Measurements from ENCODE around the gene GMPS. TPM values are rescaled to one million over a fixed set of nuclear protein-coding genes. Genes with fewer than 3 reads are reported as not detected.
"Not testable (repeated sequence)": the region's sequence is repeated elsewhere in the genome, so short reads cannot be mapped to it uniquely, and the experiment has no call there.

GMPS gene
- total and polyA plus RNA-seq, 10 of the 15 experiments (the other 5 are each of a cell fraction or from before 2014, with no cell fraction given): 33.2 to 143 (median 79.0) TPM

GRCh38 chr3:155961044-155961443, 90.6 kb downstream of the GMPS start:
- DNase-seq (ENCODE audit: low read depth, low spot score); RAD21 ChIA-PET (ENCODE audit: unreplicated experiment); H3K27ac ChIP-seq (ENCODE audit: control insufficient read depth, insufficient read depth); H3K27me3 ChIP-seq (replicated peaks in 1 of 2; ENCODE audit: control insufficient read depth in 2 of 2, insufficient read depth in 2 of 2, low read length in 1 of 2); ATAC-seq; BruUV-seq (replicated peaks); FAIRE-seq; H2AFZ ChIP-seq (ENCODE audit: control insufficient read depth, low read depth, low read length); H4K20me1 ChIP-seq (ENCODE audit: control insufficient read depth, insufficient read depth); H3K79me2 ChIP-seq (ENCODE audit: control insufficient read depth, insufficient read depth, low read length); H3K9me3 ChIP-seq (replicated peaks; ENCODE audit: control insufficient read depth, insufficient read depth, low read length); H3K4me2 ChIP-seq (ENCODE audit: control insufficient read depth, insufficient read depth); intact Hi-C loops (cut with micrococcal nuclease; ENCODE audit: unreplicated experiment); H3K4me1 ChIP-seq (ENCODE audit: control insufficient read depth, insufficient read depth, low read length); CTCF ChIA-PET; H3K4me3 ChIP-seq; H3K9ac ChIP-seq (ENCODE audit: control insufficient read depth, insufficient read depth, low read length); H3K36me3 ChIP-seq (ENCODE audit: control insufficient read depth in 2 of 2, insufficient read depth in 2 of 2, low read length in 1 of 2); in situ Hi-C loops (cut with MboI); POLR2A ChIA-PET: not testable (repeated sequence)
- WGBS (ENCODE audit: insufficient coverage, insufficient replicate concordance, low lambda C conversion rate, missing lambda C conversion rate): 97% methylated on average over 5 of the region's 5 CpGs
- SMC1A ChIA-PET (ENCODE audit: uncharacterized antibody, unreplicated experiment): interaction anchor here (0.7 kb wide), 1 partner anchor 183 kb away, joined by 3 read pairs; no protein-coding TSS in a partner anchor

- POLR2A ChIA-PET: interaction anchor here (0.6 kb wide), 1 partner anchor 271 kb away, joined by 3 read pairs; no protein-coding TSS in a partner anchor
- intact Hi-C loops (cut with micrococcal nuclease; ENCODE audit: unreplicated experiment): no loop called here
- RAD21 ChIA-PET (ENCODE audit: unreplicated experiment): no interaction called here
- FAIRE-seq (no peak), ATAC-seq (no peak), DNase-seq (ENCODE audit: low read depth, low spot score) (no peak)
- CTCF ChIA-PET: no interaction called here
- Histone ChIP-seq H3K79me2 (ENCODE audit: control insufficient read depth, insufficient read depth, low read length) (no peaks in the 10 kb centered on the region), H2AFZ (ENCODE audit: control insufficient read depth, low read depth, low read length) (no peak overlapping the region), H4K20me1 (ENCODE audit: control insufficient read depth, insufficient read depth) (no peaks in the 10 kb centered on the region), H3K36me3 (ENCODE audit: control insufficient read depth in 2 of 2, insufficient read depth in 2 of 2, low read length in 1 of 2) (no peaks in the 10 kb centered on the region), H3K27me3 (replicated peaks in 1 of 2; ENCODE audit: control insufficient read depth in 2 of 2, insufficient read depth in 2 of 2, low read length in 1 of 2) (no peaks in the 10 kb centered on the region), H3K27ac (ENCODE audit: control insufficient read depth, insufficient read depth) (no peak overlapping the region), H3K4me3 (no peak overlapping the region), H3K9me3 (replicated peaks; ENCODE audit: control insufficient read depth, insufficient read depth, low read length) (no peaks in the 10 kb centered on the region), H3K9ac (ENCODE audit: control insufficient read depth, insufficient read depth, low read length) (no peak overlapping the region), H3K4me2 (ENCODE audit: control insufficient read depth, insufficient read depth) (no peak overlapping the region), H3K4me1 (ENCODE audit: control insufficient read depth, insufficient read depth, low read length) (no peaks in the 10 kb centered on the region)
- BruUV-seq (replicated peaks): no TSS peak
- WGBS (ENCODE audit: insufficient coverage, insufficient replicate concordance, low lambda C conversion rate, missing lambda C conversion rate): 82% methylated on average over 2 of the region's 2 CpGs
- SMC1A ChIA-PET (ENCODE audit: uncharacterized antibody, unreplicated experiment): no interaction called here
- in situ Hi-C loops (cut with MboI): no loop called here
- no peak for TF ChIP-seq NKRF (conservative IDR thresholded peaks at IDR 0.05)
- TF ChIP-seq POU2F2 (IDR thresholded peaks at IDR 0.05; ENCODE audit: borderline replicate concordance, low read depth, low read length): no peak
- TF ChIP-seq CBX3 (IDR thresholded peaks at IDR 0.05; ENCODE audit: borderline replicate concordance, low read depth): no peak
- no peak for TF ChIP-seq PAX8 (IDR thresholded peaks at IDR 0.05)
- no peak for TF ChIP-seq SREBF1 (IDR thresholded peaks at IDR 0.05; ENCODE audit: low read length)
- TF ChIP-seq LARP7 (IDR thresholded peaks at IDR 0.05): no peak
- no peak for TF ChIP-seq KAT2A (conservative IDR thresholded peaks at IDR 0.05; ENCODE audit: control insufficient read depth, low read depth, low read length)
- TF ChIP-seq STAT3 (IDR thresholded peaks at IDR 0.05; ENCODE audit: low read depth, low read length): no peak
- TF ChIP-seq ATF7 (IDR thresholded peaks at IDR 0.05; ENCODE audit: low read depth): no peak
- TF ChIP-seq PAX5 (IDR thresholded peaks at IDR 0.05; ENCODE audit: borderline replicate concordance, low read depth, low read length): no peak
- no peak for TF ChIP-seq ZBTB11 (CRISPR knock-in tag; IDR thresholded peaks at IDR 0.05)
- TF ChIP-seq SMC3 (IDR thresholded peaks at IDR 0.05; ENCODE audit: borderline replicate concordance, low read length): no peak
- TF ChIP-seq ELK1 (IDR thresholded peaks at IDR 0.05; ENCODE audit: low read depth, low read length): no peak
Observed at GRCh38 chr3:155963570-155963969, 93.1 kb downstream of the GMPS start.

Measured in GM12878 (cell line).